IMR-90 (cell line): ENCODE results near the gene PTPRG. TPM values are rescaled to one million over a fixed set of nuclear protein-coding genes. Genes with fewer than 3 reads are reported as not detected.

Source experiments
- ATAC-seq: fragments of 200-7000 bp; cut with Tn5 transposase; 2 replicates; pipeline ENCODE4 v1.9.1; 2020; ENCODE audit warnings: low read depth, mild to moderate bottlenecking, moderate library complexity
- BruUV-seq: library from RNA; stranded (reverse); fragments of 400-500 nt; replicated peaks from 2 replicates; lab custom pipeline; 2021; lab: Mats Ljungman, UMichigan
- CTCF ChIA-PET: fragments of 300-600 bp; formaldehyde crosslinking; extraction: SDS; loops from one replicate; lab custom pipeline; 2021; ENCODE audit warnings: antibody characterized with exemption; lab: Yijun Ruan, JAX
- POLR2A ChIA-PET: fragments of 300-600 bp; sonication (Branson Sonifier 250); formaldehyde crosslinking; loops from one replicate; lab custom pipeline; 2022; ENCODE audit warnings: antibody characterized with exemption; ENCODE audit not compliant: unreplicated experiment; lab: Charles Lee
- DNase-seq: peaks from one replicate; pipeline ENCODE4 v3.0.0; 2013
- H2AFZ ChIP-seq: replicated peaks from 2 replicates; pipeline ENCODE3; 2013; ENCODE audit warnings: low read length, mild to moderate bottlenecking; ENCODE audit not compliant: poor library complexity
- H2AK5ac ChIP-seq: 2 replicates; pipeline ENCODE4 v1.6.1; 2013; ENCODE audit warnings: low read depth, low read length, inconsistent platforms
- H2AK9ac ChIP-seq: replicated peaks from 2 replicates; pipeline ENCODE3; 2013; ENCODE audit warnings: mild to moderate bottlenecking, low read depth, low read length, moderate library complexity; ENCODE audit not compliant: poor library complexity
- H2BK120ac ChIP-seq: 2 replicates; pipeline ENCODE4 v1.6.1; 2013; ENCODE audit warnings: low read depth, low read length, inconsistent platforms
- H2BK15ac ChIP-seq: 3 replicates; pipeline ENCODE4 v1.6.1; 2013; ENCODE audit warnings: low read depth, low read length, inconsistent platforms
- H2BK20ac ChIP-seq: 2 replicates; pipeline ENCODE4 v1.6.1; 2013; ENCODE audit warnings: low read depth, mild to moderate bottlenecking, inconsistent platforms, low read length, moderate library complexity
- H2BK5ac ChIP-seq: 2 replicates; pipeline ENCODE4 v1.6.1; 2013; ENCODE audit warnings: mild to moderate bottlenecking, low read depth, low read length, inconsistent platforms; ENCODE audit not compliant: poor library complexity, severe bottlenecking
- H3K14ac ChIP-seq: replicated peaks from 2 replicates; pipeline ENCODE4 v1.6.1; 2013; ENCODE audit warnings: low read depth, low read length, inconsistent platforms
- H3K18ac ChIP-seq: 2 replicates; pipeline ENCODE4 v1.6.1; 2013; ENCODE audit warnings: low read depth, low read length, control low read depth
- H3K23ac ChIP-seq: 2 replicates; pipeline ENCODE4 v1.6.1; 2013; ENCODE audit warnings: low read depth, low read length, inconsistent platforms
- H3K27ac ChIP-seq: 2 replicates; pipeline ENCODE4 v1.5.1; 2013; ENCODE audit warnings: mild to moderate bottlenecking, control low read depth, low read length; ENCODE audit not compliant: insufficient read depth
- H3K27me3 ChIP-seq: 2 replicates; pipeline ENCODE4 v1.6.1; 2013; ENCODE audit warnings: low read length; ENCODE audit not compliant: control insufficient read depth, insufficient read depth
- H3K36me3 ChIP-seq: 2 replicates; pipeline ENCODE4 v1.6.1; 2013; ENCODE audit warnings: low read length, mixed read lengths; ENCODE audit not compliant: control insufficient read depth, insufficient read depth
- H3K4ac ChIP-seq: 2 replicates; pipeline ENCODE4 v1.6.1; 2013; ENCODE audit warnings: low read depth, low read length, inconsistent platforms
- H3K4me1 ChIP-seq: 2 replicates; pipeline ENCODE4 v1.6.1; 2013; ENCODE audit warnings: low read length, mixed read lengths; ENCODE audit not compliant: control insufficient read depth, insufficient read depth
- H3K4me2 ChIP-seq: 2 replicates; pipeline ENCODE4 v1.6.1; 2013; ENCODE audit warnings: low read depth, mild to moderate bottlenecking, control low read depth, low read length, moderate library complexity
- H3K4me3 ChIP-seq: 2 replicates; pipeline ENCODE4 v1.5.1; 2013; ENCODE audit warnings: low read depth, mild to moderate bottlenecking, control low read depth, low read length, moderate library complexity; ENCODE audit not compliant: insufficient read depth
- H3K56ac ChIP-seq: 2 replicates; pipeline ENCODE4 v1.6.1; 2013; ENCODE audit warnings: low read length, inconsistent platforms; ENCODE audit not compliant: insufficient read depth; ENCODE audit errors: extremely low read depth
- H3K79me1 ChIP-seq, 2 experiments: 2 replicates each; pipeline ENCODE4 v1.6.1; 2013; ENCODE audit warnings: low read length in 2 of 2, inconsistent platforms in 1 of 2, low read depth in 1 of 2
- H3K9ac ChIP-seq: 2 replicates; pipeline ENCODE4 v1.6.1; 2013; ENCODE audit warnings: low read depth, low read length, control low read depth
- H3K9me1 ChIP-seq: 2 replicates; pipeline ENCODE4 v1.6.1; 2013; ENCODE audit warnings: low read length, inconsistent platforms; ENCODE audit not compliant: insufficient read depth
- H3K9me3 ChIP-seq: 2 replicates; pipeline ENCODE4 v1.6.1; 2013; ENCODE audit warnings: low read length; ENCODE audit not compliant: control insufficient read depth, insufficient read depth
- H4K20me1 ChIP-seq: 2 replicates; pipeline ENCODE4 v1.6.1; 2013; ENCODE audit warnings: low read length, inconsistent platforms; ENCODE audit not compliant: insufficient read depth
- H4K5ac ChIP-seq: 2 replicates; pipeline ENCODE4 v1.6.1; 2013; ENCODE audit warnings: mild to moderate bottlenecking, low read depth, low read length, control low read depth
- H4K8ac ChIP-seq, 2 experiments: 2 replicates each; pipeline ENCODE4 v1.6.1; 2013; ENCODE audit warnings: low read depth in 2 of 2, low read length in 2 of 2, control low read depth in 1 of 2, inconsistent platforms in 1 of 2
- H4K91ac ChIP-seq: 2 replicates; pipeline ENCODE4 v1.6.1; 2013; ENCODE audit warnings: low read depth, low read length, inconsistent platforms; ENCODE audit not compliant: insufficient read depth
- BHLHE40 ChIP-seq: fragments of 150-350 bp; IDR thresholded peaks from 2 replicates; pipeline ENCODE4 v1.6.1; 2016; ENCODE audit warnings: mild to moderate bottlenecking, low read depth, low read length
- CEBPB ChIP-seq: IDR thresholded peaks from 2 replicates; pipeline ENCODE4 v1.6.1; 2012; ENCODE audit warnings: low read depth, low read length, improper control_type of control experiment
- FOS ChIP-seq: fragments of 150-350 bp; IDR thresholded peaks from 2 replicates; pipeline ENCODE4 v1.6.1; 2016; ENCODE audit warnings: low read depth, low read length
- MAFK ChIP-seq: IDR thresholded peaks from 2 replicates; pipeline ENCODE4 v1.6.1; 2012; ENCODE audit warnings: low read depth, low read length, improper control_type of control experiment
- MAZ ChIP-seq: IDR thresholded peaks from 2 replicates; pipeline ENCODE4 v1.6.1; 2012; ENCODE audit warnings: low read depth, mild to moderate bottlenecking, low read length, improper control_type of control experiment, moderate library complexity, borderline replicate concordance
- NFE2L2 ChIP-seq: fragments of 150-350 bp; IDR thresholded peaks from 2 replicates; pipeline ENCODE4 v1.6.1; 2016; ENCODE audit warnings: low read depth, mild to moderate bottlenecking, low read length
- RCOR1 ChIP-seq: IDR thresholded peaks from 2 replicates; pipeline ENCODE4 v1.6.1; 2012; ENCODE audit warnings: mild to moderate bottlenecking, low read length, improper control_type of control experiment; ENCODE audit not compliant: insufficient replicate concordance
- SMC3 ChIP-seq: fragments of 150-350 bp; IDR thresholded peaks from 2 replicates; pipeline ENCODE4 v1.6.1; 2016; ENCODE audit warnings: low read depth, mild to moderate bottlenecking, antibody characterized with exemption, low read length, moderate library complexity
- WGBS, 2 experiments: methylation state at CpG; one replicate each; pipeline versions ENCODE4 v1.1.5 to v1.1.7; 2013; ENCODE audit warnings: missing lambda C conversion rate in 2 of 2; ENCODE audit not compliant: insufficient read length in 1 of 2; ENCODE audit errors: extremely low coverage in 2 of 2; 5-methylcytosine and 5-hydroxymethylcytosine counted together
- dilution Hi-C: fragments of 300-500 bp; cut with HindIII; formaldehyde crosslinking; loops from one replicate; pipeline ENCODE4 v1.14.3; 2018; ENCODE audit warnings: low sequenced_read_pairs; ENCODE audit not compliant: unreplicated experiment
- in situ Hi-C: fragments of 300-500 bp; cut with MboI; formaldehyde crosslinking; loops from 3 replicates; pipeline ENCODE4 v1.14.3; 2019; ENCODE audit warnings: low sequenced_read_pairs, inconsistent platforms, mixed read lengths
- intact Hi-C: fragments of 100-400 bp; cut with micrococcal nuclease; formaldehyde crosslinking; loops from 2 replicates; pipeline ENCODE4 v1.10.0; 2022
- polyA plus RNA-seq, 3 experiments: library from polyadenylated mRNA; depleted of rRNA; stranded (reverse); fragments of >200 nt; gene quantifications; 2 replicates each; pipeline ENCODE4 v1.2.3, GENCODE V29; 2012; ENCODE audit warnings: low replicate concordance in 1 of 3
- total RNA-seq: library from RNA; depleted of rRNA; stranded (reverse); fragments of >200 nt; gene quantifications from 2 replicates; pipeline ENCODE4 v1.2.3, GENCODE V29; 2012
- TF ChIP-seq, protein P1 (sequence below): fragments of 150-350 bp; IDR thresholded peaks from 2 replicates; pipeline ENCODE4 v1.6.1; 2016; ENCODE audit warnings: low read depth, mild to moderate bottlenecking, low read length, moderate library complexity, borderline replicate concordance

Gene PTPRG
- total and polyA plus RNA-seq, 2 of the 4 experiments (the other 2 are of a cell fraction): 7.7 to 31.0 TPM

DNA sequence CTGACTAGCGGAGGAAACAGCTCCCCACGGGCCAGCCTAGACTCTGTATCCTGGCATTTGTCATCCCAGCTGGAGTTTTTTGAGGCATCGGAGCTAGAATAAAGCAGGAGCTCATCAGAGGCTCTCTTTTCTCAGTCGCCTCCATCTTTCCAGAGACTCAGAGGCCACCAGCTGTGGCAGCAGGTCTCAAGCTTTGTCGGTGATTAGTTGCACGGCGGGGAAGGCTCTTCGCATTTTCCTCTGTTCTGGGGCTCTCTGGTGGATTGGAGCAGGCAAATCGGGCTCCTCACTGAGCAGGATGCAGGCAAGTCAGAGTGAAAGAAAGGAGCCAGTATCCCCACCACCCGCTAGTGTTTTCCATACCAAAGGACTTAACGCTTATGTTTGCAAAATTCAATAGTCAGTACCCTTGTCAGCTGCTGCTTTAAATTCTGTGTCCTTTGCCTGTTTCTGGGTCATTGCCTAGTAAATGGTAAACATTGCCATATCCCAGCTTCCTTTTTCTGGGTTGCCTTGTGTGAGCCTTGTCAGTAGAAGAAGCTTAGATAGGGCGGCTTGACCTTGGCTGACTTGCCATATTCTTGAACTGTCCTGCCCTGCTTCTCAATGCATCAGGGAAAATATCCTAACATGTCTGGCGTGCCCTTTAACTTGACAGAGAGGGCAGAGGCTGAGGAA is 127.1 kb downstream of the PTPRG start:
- WGBS, 2 experiments: 62% methylated on average over 4 of the region's 13 CpGs; no CpG with 5 or more reads in 1 of the 2 experiments
- CTCF ChIA-PET: no interaction called here

More for the DNA sequence above, 127.1 kb downstream of the PTPRG start:
- no peak overlapping the region for H2AFZ ChIP-seq
- no peak for TF ChIP-seq MAFK
- TF ChIP-seq RCOR1: no peak
- no peak for TF ChIP-seq BHLHE40
- TF ChIP-seq SMC3: no peak
- TF ChIP-seq NFE2L2: no peak
- TF ChIP-seq CEBPB: no peak
- TF ChIP-seq FOS: no peak
- TF ChIP-seq MAZ: no peak
- TF ChIP-seq, protein P1, sequence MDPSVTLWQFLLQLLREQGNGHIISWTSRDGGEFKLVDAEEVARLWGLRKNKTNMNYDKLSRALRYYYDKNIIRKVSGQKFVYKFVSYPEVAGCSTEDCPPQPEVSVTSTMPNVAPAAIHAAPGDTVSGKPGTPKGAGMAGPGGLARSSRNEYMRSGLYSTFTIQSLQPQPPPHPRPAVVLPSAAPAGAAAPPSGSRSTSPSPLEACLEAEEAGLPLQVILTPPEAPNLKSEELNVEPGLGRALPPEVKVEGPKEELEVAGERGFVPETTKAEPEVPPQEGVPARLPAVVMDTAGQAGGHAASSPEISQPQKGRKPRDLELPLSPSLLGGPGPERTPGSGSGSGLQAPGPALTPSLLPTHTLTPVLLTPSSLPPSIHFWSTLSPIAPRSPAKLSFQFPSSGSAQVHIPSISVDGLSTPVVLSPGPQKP: no peak
- H2BK15ac ChIP-seq: no peak overlapping the region
- H2AK5ac ChIP-seq: peak overlapping the region; percentile 49; the same call in 1 of the 2 replicates
- H3K36me3 ChIP-seq: no peaks in the 10 kb centered on the region; the same call in 1 of the 2 replicates
- no peak overlapping the region for H4K8ac ChIP-seq
- peak; percentile 29; the same call in 1 of the 2 replicates for ATAC-seq
- no peak overlapping the region for H2AK9ac ChIP-seq
- H3K27me3 ChIP-seq: no peaks in the 10 kb centered on the region
- H3K18ac ChIP-seq: no peak overlapping the region
- no peak overlapping the region for H4K5ac ChIP-seq
- H3K56ac ChIP-seq: no peak overlapping the region
- no peak overlapping the region; the same call in 1 of the 2 replicates for H3K23ac ChIP-seq
- H3K14ac ChIP-seq: 0 out of 2 replicates have a peak overlapping the region, but pooled peaks have one; percentile 35
- no peak overlapping the region for H2BK120ac ChIP-seq
- no TSS peak for BruUV-seq
- H3K27ac ChIP-seq: no peak overlapping the region
- no peaks in the 10 kb centered on the region for H3K9me3 ChIP-seq
- H2BK5ac ChIP-seq: no peak overlapping the region
- dilution Hi-C loops (no loop called here), intact Hi-C loops (no loop called here), in situ Hi-C loops (no loop called here)
- H4K91ac ChIP-seq: no peak overlapping the region
- no peak for DNase-seq
- H3K9me1 ChIP-seq: peaks cover 17% of the 10 kb centered on the region
- H3K4ac ChIP-seq: peak overlapping the region; percentile 8; the same call in 1 of the 2 replicates
- POLR2A ChIA-PET: no interaction called here
- H3K4me1 ChIP-seq: peaks cover 9% of the 10 kb centered on the region
- H3K4me3 ChIP-seq: no peak overlapping the region
- no peak overlapping the region for H3K9ac ChIP-seq
- H4K20me1 ChIP-seq: peaks cover 25% of the 10 kb centered on the region; the same call in 1 of the 2 replicates
- H3K4me2 ChIP-seq: no peak overlapping the region; the same call in 1 of the 2 replicates
- H2BK20ac ChIP-seq: no peak overlapping the region
- peaks cover 22 to 65% of the 10 kb centered on the region in 2 experiments; a peak in 3 of 4 replicates for H3K79me1 ChIP-seq
